HG02588 (cell line): ENCODE measurements around the gene PRLH.
"Not testable (repeated sequence)": the region's sequence is repeated elsewhere in the genome, so short reads cannot be mapped to it uniquely, and the experiment has no call there.

ENCODE experiments used
- ATAC-seq: cut with Tn5 transposase; IDR thresholded peaks from one replicate; pipeline ENCODE4 v1.9.1; 2021; ENCODE audit warnings: mild to moderate bottlenecking, moderate library complexity; ENCODE audit not compliant: unreplicated experiment

Gene PRLH

DNA sequence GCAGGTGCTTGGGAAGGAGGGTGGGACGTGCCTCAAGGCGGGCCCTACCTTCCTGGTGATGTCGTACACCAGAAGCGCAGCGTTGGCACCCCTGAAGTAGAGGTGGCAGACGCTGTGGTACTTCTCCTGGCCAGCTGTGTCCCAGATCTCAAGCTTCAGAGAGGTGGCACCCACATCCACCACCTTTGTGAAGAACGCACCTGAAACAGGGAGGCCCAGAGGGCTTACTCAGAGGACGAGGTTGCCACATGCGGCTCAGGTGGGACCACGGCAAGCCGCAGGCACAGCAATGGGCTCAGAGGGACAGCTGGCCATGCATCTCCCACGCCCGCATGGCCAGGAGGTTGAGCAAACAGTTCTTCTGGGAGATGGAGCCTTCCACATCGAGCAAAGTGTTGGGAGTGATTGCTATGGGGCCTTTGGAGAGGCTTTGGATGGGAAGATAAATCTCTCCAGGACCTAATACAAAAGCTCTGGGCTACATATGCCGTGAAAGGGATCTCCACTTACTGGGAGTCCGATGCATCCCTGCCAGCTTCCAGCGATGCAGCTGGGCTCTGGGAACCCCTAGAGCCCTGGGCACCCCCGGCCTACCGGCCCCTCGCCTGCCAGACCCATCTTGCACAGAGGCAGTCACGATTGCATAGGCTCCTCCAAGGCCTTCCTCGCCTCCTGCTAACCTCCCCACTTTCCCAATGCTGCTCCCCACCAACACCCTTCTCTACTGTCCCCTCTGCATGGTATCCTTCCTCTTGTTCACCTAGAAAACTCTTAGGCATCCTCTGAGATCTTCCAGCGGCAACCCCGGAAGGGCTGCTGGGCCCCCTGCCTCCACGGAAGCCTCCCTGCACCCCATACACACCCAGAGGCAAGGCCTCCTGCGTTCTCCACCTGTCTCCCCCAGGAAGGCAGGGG, 11.8 kb downstream of the PRLH start:
- no peak for ATAC-seq

GRCh38 chr2:237581326-237581725, 15.0 kb downstream of the PRLH start:
- no peak for ATAC-seq

- ATAC-seq: no peak
Measured at GRCh38 chr2:237581751-237582746, 15.7 kb downstream of the PRLH start.

DNA sequence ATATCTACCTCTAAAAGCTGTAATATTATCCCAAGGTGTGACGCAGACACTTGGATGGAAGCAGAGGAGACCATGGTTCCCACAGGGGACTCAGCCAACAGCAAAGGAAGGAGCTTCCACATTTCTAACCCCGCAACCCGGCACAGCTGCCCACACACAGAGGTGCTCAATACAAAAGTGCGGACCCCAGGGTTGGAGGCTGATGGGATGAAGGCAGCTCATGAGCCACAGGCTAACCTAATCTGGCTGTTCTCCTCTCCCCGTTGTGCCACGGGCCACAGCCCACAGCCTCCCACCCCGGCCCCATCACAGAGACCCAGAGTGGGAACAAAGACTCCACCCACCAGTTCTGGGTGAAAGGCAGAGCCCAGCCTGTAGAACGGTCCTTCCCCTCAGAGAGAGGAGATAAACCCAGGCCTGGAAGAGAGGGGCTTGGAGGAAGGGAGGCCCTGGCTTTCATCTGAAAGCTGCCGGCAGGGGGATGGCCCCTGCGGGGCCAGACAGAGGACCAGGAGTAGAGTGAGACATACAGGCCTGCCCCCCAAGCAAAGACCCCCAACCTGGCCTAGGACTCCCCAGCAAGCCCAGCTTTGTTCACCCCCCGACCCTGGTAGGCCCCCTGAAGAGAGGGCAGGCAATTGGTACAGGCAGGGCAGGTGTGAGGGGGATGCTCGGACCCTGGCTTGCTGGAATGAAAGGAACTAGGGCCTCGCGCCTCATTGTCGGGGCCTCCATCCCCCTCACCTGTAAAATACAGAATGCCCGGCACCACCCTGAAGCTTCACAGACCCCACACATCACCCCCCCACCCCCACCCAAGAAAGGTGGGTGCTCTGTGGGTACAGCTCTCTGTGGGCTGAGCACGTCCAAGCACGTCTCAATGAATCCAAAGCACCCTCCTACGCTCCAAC, 17.3 kb downstream of the PRLH start:
- no peak for ATAC-seq

- ATAC-seq: no peak
Measured at GRCh38 chr2:237585590-237586221, 19.3 kb downstream of the PRLH start.

- no peak for ATAC-seq
Measured at GRCh38 chr2:237588044-237588696, 21.8 kb downstream of the PRLH start.

GRCh38 chr2:237590272-237591140, 24.1 kb downstream of the PRLH start, which contains the start of gene RAB17:
RAB17 (minus strand) TSS chr2:237590734; CDS start chr2:237586154, 4,580 bp downstream.
- ATAC-seq: no peak

DNA sequence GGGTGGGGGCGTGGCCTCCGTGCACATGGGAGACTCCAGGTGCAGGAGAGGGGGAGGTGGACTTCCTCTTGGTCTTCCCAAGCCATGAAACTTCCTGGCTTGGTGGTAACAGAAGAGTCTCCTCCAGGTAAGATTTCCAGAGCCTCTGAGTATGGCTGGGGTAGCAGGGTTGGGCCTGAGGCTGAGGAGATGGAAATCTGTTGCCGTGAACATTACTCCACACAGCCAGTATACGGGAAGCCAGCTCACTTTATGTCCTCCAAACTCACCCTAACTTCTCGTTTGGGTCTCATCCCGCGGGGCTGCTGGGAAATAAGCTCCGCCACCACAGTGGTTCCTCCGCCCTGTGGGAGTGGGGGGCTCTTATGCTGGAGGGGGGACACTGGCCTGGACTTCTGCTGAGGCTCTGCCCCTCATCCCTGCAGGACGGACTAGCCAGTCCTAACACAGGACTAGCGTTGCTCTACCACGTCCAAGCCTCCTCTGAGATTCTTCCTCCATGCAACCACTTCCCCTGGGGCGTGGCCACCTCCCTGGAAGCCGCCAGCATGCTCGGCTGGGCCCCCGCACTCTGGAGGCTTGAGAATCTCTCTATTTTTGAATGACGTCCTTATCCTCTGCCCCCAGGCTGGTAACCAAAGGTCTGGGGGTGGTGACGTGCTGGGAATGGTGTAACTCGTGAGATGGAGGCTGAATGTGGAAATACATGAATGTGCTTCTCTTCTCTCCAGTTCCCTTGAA, 24.9 kb downstream of the PRLH start:
- ATAC-seq: no peak

GRCh38 chr2:237592425-237592980, 26.1 kb downstream of the PRLH start:
- ATAC-seq: no peak

DNA sequence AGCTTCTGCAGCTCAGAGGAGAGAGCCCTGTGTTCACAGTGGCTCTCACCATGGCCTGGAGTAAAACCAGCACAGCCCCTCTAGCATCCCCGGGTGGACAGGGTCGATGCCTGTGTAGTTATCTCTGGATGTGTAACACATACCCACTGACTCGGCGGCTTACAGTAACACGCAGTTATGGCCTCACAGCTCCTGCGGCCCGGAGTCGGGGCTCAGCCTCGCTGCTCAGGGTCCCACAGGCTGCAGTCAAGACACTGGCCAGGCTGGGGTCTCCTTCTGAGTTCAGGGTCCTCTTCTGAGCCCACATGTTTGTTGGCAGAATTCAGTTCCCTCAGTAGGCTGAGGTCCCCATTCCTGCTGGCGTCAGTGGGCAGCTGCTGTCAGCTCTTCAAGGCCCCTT, 26.7 kb downstream of the PRLH start:
- no peak for ATAC-seq

DNA sequence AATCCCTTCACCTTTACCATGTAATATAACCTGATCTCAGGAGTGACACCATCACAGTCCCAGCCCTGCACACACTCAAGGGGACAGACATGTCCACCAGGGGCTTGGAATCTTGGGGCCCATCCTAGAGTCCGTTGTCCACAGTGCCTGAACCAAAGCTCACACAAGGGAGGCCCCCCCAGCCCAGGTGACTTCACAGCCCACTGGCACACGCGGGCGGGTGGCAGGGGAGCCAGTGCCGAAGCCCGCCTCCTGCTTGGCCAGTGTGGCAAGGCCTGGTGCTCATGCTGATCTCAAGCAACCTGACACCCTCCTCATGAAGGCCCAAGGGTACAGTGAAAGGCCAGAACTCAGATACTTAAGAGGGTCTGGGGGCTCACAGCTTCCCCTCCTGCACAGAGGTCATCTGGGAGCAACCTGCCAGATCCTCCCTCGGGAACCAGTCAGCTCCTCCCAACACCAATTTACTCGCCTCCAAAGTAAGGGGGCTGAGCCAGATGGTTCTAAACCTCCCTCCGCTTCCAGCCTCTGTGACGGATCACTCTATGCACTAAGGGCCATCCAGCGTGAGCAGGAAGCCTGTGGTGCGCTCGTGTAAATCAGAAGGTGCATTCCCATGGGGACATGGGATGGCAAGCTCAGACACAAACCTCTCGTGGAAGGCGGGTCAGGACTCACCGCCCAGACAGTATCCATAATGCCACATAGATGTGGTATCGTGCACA, 27.4 kb downstream of the PRLH start:
- ATAC-seq: no peak

DNA sequence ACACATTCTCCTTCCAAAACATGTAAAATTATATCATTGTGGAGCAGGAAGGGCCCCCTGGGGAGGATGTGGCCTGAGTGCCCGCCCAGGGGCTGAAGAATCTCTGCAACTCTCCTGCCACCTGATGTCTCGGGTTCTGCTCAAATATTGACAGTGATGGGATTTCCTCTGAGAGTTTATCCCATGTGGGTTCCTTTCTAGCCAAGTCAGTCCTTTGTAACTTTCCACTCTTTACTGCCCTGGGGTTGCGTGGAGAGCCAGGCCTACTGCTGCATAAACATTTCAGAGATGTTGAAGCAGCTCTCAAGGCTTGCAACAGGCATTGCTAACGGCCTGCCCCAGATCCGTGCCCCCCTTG, 28.1 kb downstream of the PRLH start:
- ATAC-seq: no peak

DNA sequence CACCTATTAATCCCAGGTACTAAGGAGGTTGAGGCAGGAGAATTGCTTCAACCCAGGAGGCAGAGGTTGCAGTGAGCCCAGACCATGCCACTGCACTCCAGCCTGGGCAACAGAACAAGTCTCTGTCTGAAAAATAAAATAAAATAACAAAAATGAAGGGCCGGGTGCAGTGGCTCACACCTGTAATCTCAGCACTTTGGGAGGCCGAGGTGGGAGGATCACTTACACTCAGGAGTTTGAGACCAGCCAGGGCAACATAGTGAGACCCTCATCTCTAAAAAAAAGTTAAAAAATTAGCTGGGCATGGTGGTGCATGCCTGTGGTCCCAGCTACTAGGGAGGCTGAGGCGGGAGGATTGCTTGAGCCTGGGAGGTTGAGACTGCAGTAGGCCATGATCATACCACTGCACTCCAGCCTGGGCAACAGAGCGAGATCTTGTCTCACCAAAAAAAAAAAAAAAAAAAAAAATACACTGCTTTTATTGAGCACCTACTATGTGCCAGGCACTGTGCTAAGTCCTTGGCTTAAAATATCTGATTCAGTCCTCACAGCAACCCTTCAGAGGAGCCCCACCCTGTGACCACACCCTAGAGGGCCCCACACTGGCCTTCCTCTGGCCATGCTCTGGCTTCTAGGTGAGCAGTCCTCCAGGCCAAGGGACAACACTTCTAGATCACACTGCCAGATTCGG, 29.6 kb downstream of the PRLH start:
- ATAC-seq: not testable (repeated sequence)

DNA sequence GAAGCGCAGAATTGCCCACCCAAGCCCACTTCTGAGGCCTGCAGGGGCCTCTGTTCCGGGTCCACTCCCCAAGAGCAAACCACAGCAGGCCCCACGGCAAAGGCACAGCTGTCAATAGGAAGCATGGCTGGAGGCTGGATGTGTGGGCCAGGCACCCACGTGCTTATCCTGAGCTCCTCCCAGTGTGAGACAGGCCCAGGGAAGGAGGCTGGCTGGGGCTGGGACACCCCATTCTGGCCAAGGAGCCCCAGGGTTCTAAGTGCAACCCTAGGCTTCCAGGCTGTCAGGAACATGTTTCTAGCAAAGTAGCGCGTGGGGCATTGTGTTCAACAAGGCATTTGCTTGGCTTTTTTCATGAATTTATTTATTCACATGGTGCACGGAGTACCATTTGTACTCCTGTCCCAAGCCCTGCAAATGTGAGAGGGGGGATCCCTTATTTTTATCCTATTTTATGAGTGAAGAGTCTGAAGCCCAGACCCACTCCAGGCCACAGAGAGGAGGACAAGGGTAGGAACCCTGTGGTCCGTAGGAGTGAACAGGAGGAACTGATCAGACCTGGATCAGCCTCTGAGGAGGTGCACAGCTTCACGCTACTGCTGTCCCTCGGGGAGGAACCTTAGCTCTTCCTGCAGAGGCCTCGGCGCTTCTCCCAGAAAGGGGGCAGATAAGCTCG, 30.3 kb downstream of the PRLH start:
- ATAC-seq: no peak

GRCh38 chr2:237597196-237598145, 31.1 kb downstream of the PRLH start:
- no peak for ATAC-seq
